Thyroid gland (tissue), 4 donors: ENCODE measurements around the gene MFAP3. TPM values are rescaled to one million over a fixed set of nuclear protein-coding genes. Genes with fewer than 3 reads are reported as not detected.

Experiments
- DNase-seq, 2 donors: peaks; one replicate each; pipeline ENCODE4 v3.0.0-alpha.2; 2019
- H3K27ac ChIP-seq, 3 donors: fragments of 200-600 bp; sonication (generic); 1 replicate in 2 of 3; 2 replicates in 1 of 3; pipeline ENCODE4 v1.5.1; 2016 to 2019; ENCODE audit warnings: mild to moderate bottlenecking in 1 of 3, moderate library complexity in 1 of 3
- H3K27me3 ChIP-seq: fragments of 200-600 bp; sonication (generic); one replicate; pipeline ENCODE4 v1.5.1; 2019
- H3K36me3 ChIP-seq, 2 donors: fragments of 200-600 bp; sonication (generic); one replicate each; pipeline ENCODE4 v1.5.1; 2016 to 2019
- H3K4me1 ChIP-seq, 2 donors: fragments of 200-600 bp; sonication (generic); one replicate each; pipeline ENCODE4 v1.5.1; 2017 to 2019
- H3K4me3 ChIP-seq, 3 donors: fragments of 200-600 bp; sonication (generic); replicated peaks in 1 of 3; 1 replicate in 2 of 3; 2 replicates in 1 of 3; pipeline ENCODE4 v1.5.1; 2016; ENCODE audit warnings: mild to moderate bottlenecking in 1 of 3
- H3K9me3 ChIP-seq: fragments of 200-600 bp; sonication (generic); one replicate; pipeline ENCODE4 v1.5.1; 2017
- CTCF ChIP-seq, 6 experiments: fragments of 200-600 bp in 3 of 6; fragments of 450-650 bp in 3 of 6; sonication (generic) in 3 of 6; IDR thresholded peaks; one replicate each; pipeline ENCODE4 v1.5.1; 2016 to 2019; ENCODE audit warnings: antibody characterized with exemption in 6 of 6, mild to moderate bottlenecking in 2 of 6, inconsistent platforms in 1 of 6, moderate library complexity in 1 of 6
- POLR2A ChIP-seq, 2 donors: fragments of 450-650 bp; IDR thresholded peaks; one replicate each; pipeline ENCODE4 v1.6.1; 2017; ENCODE audit warnings: antibody characterized with exemption in 2 of 2, mild to moderate bottlenecking in 2 of 2, moderate library complexity in 1 of 2
- WGBS, 2 donors: methylation state at CpG; one replicate each; pipeline ENCODE4 v1.1.5; 2017; 5-methylcytosine and 5-hydroxymethylcytosine counted together
- intact Hi-C: fragments of 100-400 bp; cut with DNase I; formaldehyde crosslinking; loops from one replicate; pipeline ENCODE4 v1.15.1; 2023
- total RNA-seq, 4 donors: library from RNA; depleted of rRNA; stranded (reverse); fragments of >200 nt; gene quantifications; one replicate each; pipeline ENCODE4 v1.2.3, GENCODE V29; 2016

MFAP3 gene
- total RNA-seq, 4 donors from 2014 or later, result 47.4 to 72.4 (median 59.4) TPM

GRCh38 chr5:154086641-154087040 lies 47.9 kb downstream of the MFAP3 start:
- Histone ChIP-seq H3K4me3 (no peak overlapping the region), H3K27me3 (no peaks in the 10 kb centered on the region), H3K36me3 (no peaks in the 10 kb centered on the region), H3K27ac (no peak overlapping the region), H3K9me3 (no peaks in the 10 kb centered on the region), H3K4me1 (peaks cover 23 to 35% of the 10 kb centered on the region in 2 donors)
- 71 to 75% methylated on average over 4 of the region's 4 CpGs for WGBS, 2 donors
- DNase-seq, result no peak
- TF ChIP-seq POLR2A (IDR thresholded peaks at IDR 0.05) (no peak), CTCF (IDR thresholded peaks at IDR 0.05) (no peak)
- intact Hi-C loops, result no loop called here

DNA sequence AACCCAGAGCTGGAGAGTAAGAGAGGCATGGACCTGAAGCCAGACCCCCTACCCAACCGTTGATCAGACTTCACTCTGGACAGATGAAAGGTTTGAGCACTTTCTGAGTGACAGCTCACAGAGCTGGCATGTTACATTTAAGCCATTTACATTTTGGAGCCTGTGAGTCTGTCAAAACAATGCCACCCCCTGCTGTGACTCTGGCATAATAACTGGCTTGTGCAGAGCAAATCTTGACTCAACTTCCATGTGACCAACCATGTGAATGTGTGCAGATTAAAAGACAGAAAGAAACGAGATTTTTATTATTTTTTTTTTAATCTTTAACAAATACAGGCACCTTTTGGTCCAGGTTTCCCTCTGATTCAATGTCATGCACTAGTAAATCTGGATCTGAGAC lies 48.5 kb downstream of the MFAP3 start:
- peak; percentile 49 to 54 for DNase-seq
- Histone ChIP-seq H3K27ac (no peak overlapping the region), H3K4me1 (peaks cover 29 to 41% of the 10 kb centered on the region in 2 donors), H3K4me3 (no peak overlapping the region), H3K9me3 (no peaks in the 10 kb centered on the region), H3K27me3 (no peaks in the 10 kb centered on the region), H3K36me3 (no peaks in the 10 kb centered on the region)
- TF ChIP-seq CTCF (IDR thresholded peaks at IDR 0.05), result no peak
- no peak for TF ChIP-seq POLR2A (IDR thresholded peaks at IDR 0.05)
- 15 to 24% methylated on average over 2 of the region's 2 CpGs for WGBS, 2 donors
- intact Hi-C loops, result no loop called here

DNA sequence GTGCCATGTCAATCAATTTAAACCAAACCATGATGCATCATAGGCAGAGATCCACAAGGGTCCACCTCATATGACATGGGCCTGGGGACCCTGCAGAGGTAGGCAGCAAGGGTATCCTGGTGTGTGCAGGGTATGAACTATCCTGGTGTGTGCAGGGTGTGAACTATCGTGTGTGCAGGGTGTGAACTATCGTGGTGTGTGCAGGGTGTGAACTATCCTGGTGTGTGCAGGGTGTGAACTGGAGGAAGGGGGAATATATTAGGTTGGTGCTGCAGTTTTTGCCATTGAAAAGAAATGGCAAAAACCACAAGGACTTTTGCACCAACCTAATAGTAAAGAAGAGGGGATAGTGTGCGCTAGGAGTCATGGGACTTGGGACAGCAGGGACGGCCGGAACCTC lies 50.0 kb downstream of the MFAP3 start:
- H3K27me3 ChIP-seq, result no peaks in the 10 kb centered on the region
- H3K4me3 ChIP-seq, result no peak overlapping the region
- DNase-seq, result no peak
- TF ChIP-seq POLR2A (IDR thresholded peaks at IDR 0.05) (no peak), CTCF (IDR thresholded peaks at IDR 0.05) (no peak)
- H3K36me3 ChIP-seq, result no peaks in the 10 kb centered on the region
- intact Hi-C loops, result no loop called here
- 96 to 97% methylated on average over 5 of the region's 5 CpGs for whole genome bisulfite sequencing, 2 donors
- H3K4me1 ChIP-seq, result peaks cover 38 to 48% of the 10 kb centered on the region in 2 donors
- no peaks in the 10 kb centered on the region for H3K9me3 ChIP-seq
- no peak overlapping the region for H3K27ac ChIP-seq

DNA sequence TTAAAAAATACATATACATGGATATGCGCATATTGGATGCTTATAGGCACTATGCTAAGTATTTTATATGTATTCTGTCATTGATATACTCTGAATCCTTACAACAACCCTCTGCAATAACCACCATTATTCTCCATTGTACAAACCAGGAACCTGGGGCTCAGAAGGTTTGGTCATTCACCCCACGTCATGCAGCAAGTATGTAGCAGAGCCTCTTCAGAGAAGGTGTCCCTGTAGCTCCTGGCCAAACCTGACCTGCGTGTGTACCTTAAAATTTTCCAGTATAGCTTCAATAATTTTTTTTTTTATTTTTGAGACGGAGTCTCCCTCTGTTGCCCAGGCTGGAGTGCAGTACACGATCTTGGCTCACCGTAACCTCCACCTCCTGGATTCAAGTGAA lies 51.9 kb downstream of the MFAP3 start:
- no peak overlapping the region for H3K27ac ChIP-seq
- H3K9me3 ChIP-seq, result no peaks in the 10 kb centered on the region
- whole genome bisulfite sequencing, 2 donors, result 97% methylated on average over 6 of the region's 6 CpGs
- intact Hi-C loops, result no loop called here
- peaks cover 35 to 41% of the 10 kb centered on the region in 2 donors for H3K4me1 ChIP-seq
- no peaks in the 10 kb centered on the region for H3K27me3 ChIP-seq
- TF ChIP-seq CTCF (IDR thresholded peaks at IDR 0.05), result no peak
- TF ChIP-seq POLR2A (IDR thresholded peaks at IDR 0.05), result no peak
- no peak for DNase-seq
- no peak overlapping the region for H3K4me3 ChIP-seq
- H3K36me3 ChIP-seq, result no peaks in the 10 kb centered on the region

GRCh38 chr5:154092356-154093141 lies 53.8 kb downstream of the MFAP3 start:
- H3K9me3 ChIP-seq, result no peaks in the 10 kb centered on the region
- intact Hi-C loops, result no loop called here
- TF ChIP-seq POLR2A (IDR thresholded peaks at IDR 0.05), result no peak
- TF ChIP-seq CTCF (IDR thresholded peaks at IDR 0.05), result no peak
- peak in 1 of 2 donors; percentile 35 for DNase-seq
- H3K27ac ChIP-seq, result peak overlapping the region in 2 of 3 donors; percentile 27 to 37
- no peaks in the 10 kb centered on the region for H3K27me3 ChIP-seq
- peaks cover 19 to 23% of the 10 kb centered on the region in 2 donors for H3K4me1 ChIP-seq
- no peaks in the 10 kb centered on the region for H3K36me3 ChIP-seq
- no peak overlapping the region for H3K4me3 ChIP-seq
- 38 to 41% methylated on average over 5 of the region's 5 CpGs for WGBS, 2 donors
